Measurements from ENCODE around the gene GPD2. TPM values are rescaled to one million over a fixed set of nuclear protein-coding genes. Genes with fewer than 3 reads are reported as not detected.

GPD2 gene
- polyA plus RNA-seq, 3 donors from 2014 or later, result 5.6 to 13.3 (median 6.5) TPM

- Mint-ChIP-seq H3K9me3 (no peaks in the 10 kb centered on the region), H3K4me3 (no peak overlapping the region), H3K27ac (peak overlapping the region in 1 of 6 donors; percentile 60), H3K36me3 (peaks cover 0 to 3% (median 0%) of the 10 kb centered on the region in 3 donors), H3K4me1 (peaks cover 10 to 22% of the 10 kb centered on the region in 2 donors), H3K27me3 (ENCODE audit: low read depth in 3 of 3) (no peaks in the 10 kb centered on the region)
- DNase-seq, result no peak
Measured at GRCh38 chr2:156537141-156537540, 101.0 kb downstream of the GPD2 start.

GRCh38 chr2:156538083-156538504 is 101.9 kb downstream of the GPD2 start:
- DNase-seq, result no peak
- Mint-ChIP-seq H3K27ac (no peak overlapping the region), H3K36me3 (peaks cover 0 to 8% (median 0%) of the 10 kb centered on the region in 3 donors), H3K4me1 (peaks cover 7 to 15% of the 10 kb centered on the region in 2 donors), H3K9me3 (no peaks in the 10 kb centered on the region), H3K27me3 (ENCODE audit: low read depth in 3 of 3) (no peaks in the 10 kb centered on the region), H3K4me3 (no peak overlapping the region)

- Mint-ChIP-seq H3K4me1 (peaks cover 1 to 5% of the 10 kb centered on the region in 2 donors), H3K4me3 (no peak overlapping the region), H3K27ac (no peak overlapping the region), H3K36me3 (peaks cover 0 to 10% (median 5%) of the 10 kb centered on the region in 3 donors), H3K27me3 (ENCODE audit: low read depth in 3 of 3) (peaks cover 0 to 2% (median 0%) of the 10 kb centered on the region in 3 donors), H3K9me3 (no peaks in the 10 kb centered on the region)
- no peak for DNase-seq
Measured at GRCh38 chr2:156539086-156539860, 103.1 kb downstream of the GPD2 start.

GRCh38 chr2:156540706-156541105 is 104.5 kb downstream of the GPD2 start:
- no peak for DNase-seq
- Mint-ChIP-seq H3K9me3 (no peaks in the 10 kb centered on the region), H3K4me3 (no peak overlapping the region), H3K4me1 (no peaks in the 10 kb centered on the region), H3K27ac (peak overlapping the region in 2 of 6 donors; percentile 2 to 53), H3K27me3 (ENCODE audit: low read depth in 3 of 3) (peaks cover 0 to 2% (median 0%) of the 10 kb centered on the region in 3 donors), H3K36me3 (peaks cover 0 to 9% (median 8%) of the 10 kb centered on the region in 3 donors)

GRCh38 chr2:156541229-156541628 is 105.0 kb downstream of the GPD2 start:
- no peak overlapping the region for H3K27ac Mint-ChIP-seq

GRCh38 chr2:156541706-156542105 is 105.5 kb downstream of the GPD2 start:
- H3K4me1 Mint-ChIP-seq, result no peaks in the 10 kb centered on the region
- H3K27me3 Mint-ChIP-seq (ENCODE audit: low read depth in 3 of 3), result peaks cover 0 to 3% (median 0%) of the 10 kb centered on the region in 3 donors
- peaks cover 0 to 9% (median 8%) of the 10 kb centered on the region in 3 donors for H3K36me3 Mint-ChIP-seq
- DNase-seq, result no peak
- no peak overlapping the region for H3K27ac Mint-ChIP-seq
- H3K4me3 Mint-ChIP-seq, result no peak overlapping the region
- H3K9me3 Mint-ChIP-seq, result no peaks in the 10 kb centered on the region

More at GRCh38 chr2:156541229-156541628, 105.0 kb downstream of the GPD2 start:
- Mint-ChIP-seq H3K9me3 (no peaks in the 10 kb centered on the region), H3K36me3 (peaks cover 0 to 9% (median 8%) of the 10 kb centered on the region in 3 donors), H3K4me1 (no peaks in the 10 kb centered on the region), H3K27me3 (ENCODE audit: low read depth in 3 of 3) (peaks cover 0 to 3% (median 0%) of the 10 kb centered on the region in 3 donors), H3K4me3 (no peak overlapping the region)
- DNase-seq, result no peak

- Mint-ChIP-seq H3K9me3 (no peaks in the 10 kb centered on the region), H3K27me3 (ENCODE audit: low read depth in 3 of 3) (peaks cover 0 to 3% (median 0%) of the 10 kb centered on the region in 3 donors), H3K4me1 (no peaks in the 10 kb centered on the region), H3K4me3 (no peak overlapping the region), H3K36me3 (peaks cover 5 to 18% (median 15%) of the 10 kb centered on the region in 3 donors), H3K27ac (no peak overlapping the region)
- no peak for DNase-seq
Measured at GRCh38 chr2:156548413-156548812, 112.2 kb downstream of the GPD2 start.

GRCh38 chr2:156553714-156554442 is 117.7 kb downstream of the GPD2 start:
- DNase-seq, result no peak
- no peak overlapping the region for H3K4me3 Mint-ChIP-seq
- peak overlapping the region in 1 of 6 donors; percentile 6 for H3K27ac Mint-ChIP-seq
- H3K27me3 Mint-ChIP-seq (ENCODE audit: low read depth in 3 of 3), result no peaks in the 10 kb centered on the region
- no peaks in the 10 kb centered on the region for H3K9me3 Mint-ChIP-seq
- H3K36me3 Mint-ChIP-seq, result peaks cover 18 to 35% (median 23%) of the 10 kb centered on the region in 3 donors
- H3K4me1 Mint-ChIP-seq, result no peaks in the 10 kb centered on the region

GRCh38 chr2:156561326-156561725 is 125.1 kb downstream of the GPD2 start:
- H3K27me3 Mint-ChIP-seq (ENCODE audit: low read depth in 3 of 3), result no peaks in the 10 kb centered on the region
- no peak overlapping the region for H3K27ac Mint-ChIP-seq
- no peaks in the 10 kb centered on the region for H3K9me3 Mint-ChIP-seq
- H3K36me3 Mint-ChIP-seq, result peaks cover 18 to 33% (median 21%) of the 10 kb centered on the region in 3 donors
- no peak for DNase-seq
- H3K4me1 Mint-ChIP-seq, result peaks cover 18 to 34% of the 10 kb centered on the region in 2 donors
- no peak overlapping the region for H3K4me3 Mint-ChIP-seq

- Mint-ChIP-seq H3K27ac (peak overlapping the region in 1 of 6 donors; percentile 11), H3K9me3 (no peaks in the 10 kb centered on the region), H3K27me3 (ENCODE audit: low read depth in 3 of 3) (no peaks in the 10 kb centered on the region), H3K36me3 (peaks cover 21 to 32% (median 24%) of the 10 kb centered on the region in 3 donors), H3K4me1 (peaks cover 23 to 42% of the 10 kb centered on the region in 2 donors), H3K4me3 (no peak overlapping the region)
- no peak for DNase-seq
Measured at GRCh38 chr2:156562124-156562523, 125.9 kb downstream of the GPD2 start.

GRCh38 chr2:156563994-156564753 is 128.0 kb downstream of the GPD2 start:
- H3K27me3 Mint-ChIP-seq (ENCODE audit: low read depth in 3 of 3), result no peaks in the 10 kb centered on the region
- DNase-seq, result no peak
- H3K36me3 Mint-ChIP-seq, result peaks cover 5 to 15% (median 8%) of the 10 kb centered on the region in 3 donors
- no peaks in the 10 kb centered on the region for H3K9me3 Mint-ChIP-seq
- H3K4me1 Mint-ChIP-seq, result peaks cover 23 to 47% of the 10 kb centered on the region in 2 donors
- no peak overlapping the region for H3K4me3 Mint-ChIP-seq
- H3K27ac Mint-ChIP-seq, result peak overlapping the region in 1 of 6 donors; percentile 40

GRCh38 chr2:156565066-156565710 is 129.0 kb downstream of the GPD2 start:
- Mint-ChIP-seq H3K9me3 (no peaks in the 10 kb centered on the region), H3K27ac (peak overlapping the region in 1 of 6 donors; percentile 7), H3K27me3 (ENCODE audit: low read depth in 3 of 3) (no peaks in the 10 kb centered on the region), H3K4me1 (peaks cover 23 to 47% of the 10 kb centered on the region in 2 donors), H3K4me3 (peak overlapping the region in 1 of 5 donors; percentile 33), H3K36me3 (peaks cover 5 to 16% (median 8%) of the 10 kb centered on the region in 3 donors)
- no peak for DNase-seq

- peaks cover 6 to 12% of the 10 kb centered on the region in 2 donors for H3K4me1 Mint-ChIP-seq
- H3K27me3 Mint-ChIP-seq (ENCODE audit: low read depth in 3 of 3), result no peaks in the 10 kb centered on the region
- H3K36me3 Mint-ChIP-seq, result peaks cover 20 to 57% (median 33%) of the 10 kb centered on the region in 3 donors
- no peak for DNase-seq
- H3K9me3 Mint-ChIP-seq, result no peaks in the 10 kb centered on the region
- no peak overlapping the region for H3K27ac Mint-ChIP-seq
- no peak overlapping the region for H3K4me3 Mint-ChIP-seq
Measured at GRCh38 chr2:156573710-156574109, 137.5 kb downstream of the GPD2 start.
